HepG2 (cell line): ENCODE data around the gene MRFAP1L1. TPM values are rescaled to one million over a fixed set of nuclear protein-coding genes. Genes with fewer than 3 reads are reported as not detected.
A peak's percentile ranks its signal among the peaks of the same experiment; 100 is the strongest.

Experiments
- CENPX ChIP-seq: sonication (generic); formaldehyde crosslinking; IDR thresholded peaks from 2 replicates; pipeline ENCODE4 v1.9.0; 2021; ENCODE audit warnings: mild to moderate bottlenecking, missing genetic modification reagents, moderate library complexity
- ERF ChIP-seq: IDR thresholded peaks from 2 replicates; pipeline ENCODE4 v1.6.1; 2018; ENCODE audit warnings: missing biosample characterization, missing genetic modification reagents
- HNF4A ChIP-seq: sonication (generic); formaldehyde crosslinking; IDR thresholded peaks from 2 replicates; pipeline ENCODE4 v1.4.0; 2020; ENCODE audit warnings: missing genetic modification reagents
- MAFG ChIP-seq: sonication (generic); formaldehyde crosslinking; IDR thresholded peaks from 2 replicates; pipeline ENCODE4 v1.5.1; 2020; ENCODE audit warnings: mild to moderate bottlenecking, missing genetic modification reagents
- RAD21 ChIP-seq: fragments of 450-650 bp; formaldehyde crosslinking; IDR thresholded peaks from 2 replicates; pipeline ENCODE4 v1.5.0; 2020; ENCODE audit warnings: mild to moderate bottlenecking
- SCMH1 ChIP-seq: sonication (generic); formaldehyde crosslinking; IDR thresholded peaks from 2 replicates; pipeline ENCODE4 v1.9.0; 2021; ENCODE audit warnings: missing genetic modification reagents, mild to moderate bottlenecking, borderline replicate concordance
- TEF ChIP-seq: sonication (generic); formaldehyde crosslinking; IDR thresholded peaks from 2 replicates; pipeline ENCODE4 v1.5.0; 2020; ENCODE audit warnings: missing genetic modification reagents
- ZKSCAN1 ChIP-seq: fragments of 150-350 bp; IDR thresholded peaks from 2 replicates; pipeline ENCODE4 v1.6.1; 2014; ENCODE audit warnings: low read length
- ZNF138 ChIP-seq: sonication (generic); formaldehyde crosslinking; IDR thresholded peaks from 2 replicates; pipeline ENCODE4 v1.5.0; 2020; ENCODE audit warnings: mild to moderate bottlenecking, low read depth, missing genetic modification reagents
- ZNF160 ChIP-seq: sonication (generic); formaldehyde crosslinking; IDR thresholded peaks from 2 replicates; pipeline ENCODE4 v1.8.0; 2022; ENCODE audit warnings: mild to moderate bottlenecking, inconsistent platforms, missing genetic modification reagents
- ZNF280D ChIP-seq: sonication (generic); formaldehyde crosslinking; IDR thresholded peaks from 2 replicates; pipeline ENCODE4 v1.5.1; 2020; ENCODE audit warnings: mild to moderate bottlenecking, missing genetic modification reagents
- ZNF768 ChIP-seq: sonication (generic); formaldehyde crosslinking; IDR thresholded peaks from 2 replicates; pipeline ENCODE4 v1.4.0; 2020; ENCODE audit warnings: missing genetic modification reagents
- ZSCAN12 ChIP-seq: sonication (generic); formaldehyde crosslinking; IDR thresholded peaks from 2 replicates; pipeline ENCODE4 v1.9.0; 2021; ENCODE audit warnings: mild to moderate bottlenecking, missing genetic modification reagents
- polyA plus RNA-seq, 8 experiments: library from polyadenylated mRNA; depleted of rRNA in 3 of 8; stranded (reverse) in 7 of 8; unstranded in 1 of 8; fragments of >200 nt; fragmentation: Illumina TruSeq in 4 of 8; extraction: Trizol in 4 of 8; gene quantifications; 2 replicates each; pipeline versions ENCODE4 v1.2.1 to v1.2.3, GENCODE V29; 2011 to 2016; ENCODE audit warnings: low read depth in 4 of 8, missing spikeins in 1 of 8, mixed read lengths in 1 of 8; ENCODE audit not compliant: insufficient read depth in 1 of 8
- total RNA-seq, 5 experiments: library from RNA; depleted of rRNA; stranded (reverse); fragments of >200 nt; fragmentation: Illumina TruSeq; extraction: Trizol; gene quantifications; 2 replicates each; pipeline ENCODE4 v1.2.3, GENCODE V29; 2016; ENCODE audit warnings: low read depth in 1 of 5
- TF ChIP-seq, protein P1 (sequence below): fragments of 450-650 bp; IDR thresholded peaks from 2 replicates; pipeline ENCODE4 v1.6.1; 2016
- TF ChIP-seq, protein P2 (sequence below): IDR thresholded peaks from 2 replicates; pipeline ENCODE4 v1.6.1; 2016; ENCODE audit warnings: low read depth, missing genetic modification reagents, missing compliant biosample characterization
- TF ChIP-seq, protein P3 (sequence below): sonication (generic); formaldehyde crosslinking; IDR thresholded peaks from 2 replicates; pipeline ENCODE4 v1.8.0; 2022; ENCODE audit warnings: mild to moderate bottlenecking, missing genetic modification reagents

MRFAP1L1 gene
- total and polyA plus RNA-seq, 2 of the 13 experiments (the other 11 are each of a cell fraction or from before 2014, with no cell fraction given): 44.8 to 76.6 TPM

- TF ChIP-seq ZKSCAN1 (no peak), MAFG (CRISPR knock-in tag) (no peak), HNF4A (CRISPR knock-in tag) (peak; percentile 93), TEF (CRISPR knock-in tag) (no peak), RAD21 (CRISPR knock-in tag) (peak; percentile 62), ZSCAN12 (CRISPR knock-in tag) (0 out of 2 replicates have a peak, but pooled peaks have one; percentile 65), ZNF280D (CRISPR knock-in tag) (peak; percentile 48; the same call in 1 of the 2 replicates), ZNF138 (CRISPR knock-in tag) (no peak; the same call in none of the 2 replicates), ERF (0 out of 2 replicates have a peak, but pooled peaks have one; percentile 41), ZNF160 (CRISPR knock-in tag) (0 out of 2 replicates have a peak, but pooled peaks have one; percentile 25), SCMH1 (CRISPR knock-in tag) (no peak), CENPX (no peak), ZNF768 (peak; percentile 84)
- TF ChIP-seq, protein P1, sequence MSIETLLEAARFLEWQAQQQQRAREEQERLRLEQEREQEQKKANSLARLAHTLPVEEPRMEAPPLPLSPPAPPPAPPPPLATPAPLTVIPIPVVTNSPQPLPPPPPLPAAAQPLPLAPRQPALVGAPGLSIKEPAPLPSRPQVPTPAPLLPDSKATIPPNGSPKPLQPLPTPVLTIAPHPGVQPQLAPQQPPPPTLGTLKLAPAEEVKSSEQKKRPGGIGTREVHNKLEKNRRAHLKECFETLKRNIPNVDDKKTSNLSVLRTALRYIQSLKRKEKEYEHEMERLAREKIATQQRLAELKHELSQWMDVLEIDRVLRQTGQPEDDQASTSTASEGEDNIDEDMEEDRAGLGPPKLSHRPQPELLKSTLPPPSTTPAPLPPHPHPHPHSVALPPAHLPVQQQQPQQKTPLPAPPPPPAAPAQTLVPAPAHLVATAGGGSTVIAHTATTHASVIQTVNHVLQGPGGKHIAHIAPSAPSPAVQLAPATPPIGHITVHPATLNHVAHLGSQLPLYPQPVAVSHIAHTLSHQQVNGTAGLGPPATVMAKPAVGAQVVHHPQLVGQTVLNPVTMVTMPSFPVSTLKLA: peak; percentile 55; the same call in 1 of the 2 replicates
- TF ChIP-seq, protein P2, sequence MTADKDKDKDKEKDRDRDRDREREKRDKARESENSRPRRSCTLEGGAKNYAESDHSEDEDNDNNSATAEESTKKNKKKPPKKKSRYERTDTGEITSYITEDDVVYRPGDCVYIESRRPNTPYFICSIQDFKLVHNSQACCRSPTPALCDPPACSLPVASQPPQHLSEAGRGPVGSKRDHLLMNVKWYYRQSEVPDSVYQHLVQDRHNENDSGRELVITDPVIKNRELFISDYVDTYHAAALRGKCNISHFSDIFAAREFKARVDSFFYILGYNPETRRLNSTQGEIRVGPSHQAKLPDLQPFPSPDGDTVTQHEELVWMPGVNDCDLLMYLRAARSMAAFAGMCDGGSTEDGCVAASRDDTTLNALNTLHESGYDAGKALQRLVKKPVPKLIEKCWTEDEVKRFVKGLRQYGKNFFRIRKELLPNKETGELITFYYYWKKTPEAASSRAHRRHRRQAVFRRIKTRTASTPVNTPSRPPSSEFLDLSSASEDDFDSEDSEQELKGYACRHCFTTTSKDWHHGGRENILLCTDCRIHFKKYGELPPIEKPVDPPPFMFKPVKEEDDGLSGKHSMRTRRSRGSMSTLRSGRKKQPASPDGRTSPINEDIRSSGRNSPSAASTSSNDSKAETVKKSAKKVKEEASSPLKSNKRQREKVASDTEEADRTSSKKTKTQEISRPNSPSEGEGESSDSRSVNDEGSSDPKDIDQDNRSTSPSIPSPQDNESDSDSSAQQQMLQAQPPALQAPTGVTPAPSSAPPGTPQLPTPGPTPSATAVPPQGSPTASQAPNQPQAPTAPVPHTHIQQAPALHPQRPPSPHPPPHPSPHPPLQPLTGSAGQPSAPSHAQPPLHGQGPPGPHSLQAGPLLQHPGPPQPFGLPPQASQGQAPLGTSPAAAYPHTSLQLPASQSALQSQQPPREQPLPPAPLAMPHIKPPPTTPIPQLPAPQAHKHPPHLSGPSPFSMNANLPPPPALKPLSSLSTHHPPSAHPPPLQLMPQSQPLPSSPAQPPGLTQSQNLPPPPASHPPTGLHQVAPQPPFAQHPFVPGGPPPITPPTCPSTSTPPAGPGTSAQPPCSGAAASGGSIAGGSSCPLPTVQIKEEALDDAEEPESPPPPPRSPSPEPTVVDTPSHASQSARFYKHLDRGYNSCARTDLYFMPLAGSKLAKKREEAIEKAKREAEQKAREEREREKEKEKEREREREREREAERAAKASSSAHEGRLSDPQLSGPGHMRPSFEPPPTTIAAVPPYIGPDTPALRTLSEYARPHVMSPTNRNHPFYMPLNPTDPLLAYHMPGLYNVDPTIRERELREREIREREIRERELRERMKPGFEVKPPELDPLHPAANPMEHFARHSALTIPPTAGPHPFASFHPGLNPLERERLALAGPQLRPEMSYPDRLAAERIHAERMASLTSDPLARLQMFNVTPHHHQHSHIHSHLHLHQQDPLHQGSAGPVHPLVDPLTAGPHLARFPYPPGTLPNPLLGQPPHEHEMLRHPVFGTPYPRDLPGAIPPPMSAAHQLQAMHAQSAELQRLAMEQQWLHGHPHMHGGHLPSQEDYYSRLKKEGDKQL (CRISPR knock-in tag): peak; percentile 81
- TF ChIP-seq, protein P3, sequence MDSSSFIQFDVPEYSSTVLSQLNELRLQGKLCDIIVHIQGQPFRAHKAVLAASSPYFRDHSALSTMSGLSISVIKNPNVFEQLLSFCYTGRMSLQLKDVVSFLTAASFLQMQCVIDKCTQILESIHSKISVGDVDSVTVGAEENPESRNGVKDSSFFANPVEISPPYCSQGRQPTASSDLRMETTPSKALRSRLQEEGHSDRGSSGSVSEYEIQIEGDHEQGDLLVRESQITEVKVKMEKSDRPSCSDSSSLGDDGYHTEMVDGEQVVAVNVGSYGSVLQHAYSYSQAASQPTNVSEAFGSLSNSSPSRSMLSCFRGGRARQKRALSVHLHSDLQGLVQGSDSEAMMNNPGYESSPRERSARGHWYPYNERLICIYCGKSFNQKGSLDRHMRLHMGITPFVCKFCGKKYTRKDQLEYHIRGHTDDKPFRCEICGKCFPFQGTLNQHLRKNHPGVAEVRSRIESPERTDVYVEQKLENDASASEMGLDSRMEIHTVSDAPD (CRISPR knock-in tag): peak; percentile 39; the same call in 1 of the 2 replicates
These were observed 39.9 kb upstream of the MRFAP1L1 start (continued) for GRCh38 chr4:6749340-6750171.
